ENCODE data around the gene MRPS15. TPM values are rescaled to one million over a fixed set of nuclear protein-coding genes. Genes with fewer than 3 reads are reported as not detected.

Gene MRPS15
- total and polyA plus RNA-seq, 2 of the 13 experiments (the other 11 are each of a cell fraction or from before 2014, with no cell fraction given): 59.0 to 113 TPM

- Histone ChIP-seq H3K9me3 (ENCODE audit: low read length) (no peaks in the 10 kb centered on the region), H2AFZ (ENCODE audit: low read length) (no peak overlapping the region), H3K27me3 (ENCODE audit: control insufficient read depth in 1 of 2, insufficient read depth in 2 of 2, low read length in 2 of 2) (no peaks in the 10 kb centered on the region; a peak in 1 of 5 replicates), H3K79me2 (ENCODE audit: insufficient read depth, low read length) (peaks cover 17% of the 10 kb centered on the region), H3K4me3 (replicated peaks in 1 of 3; ENCODE audit: insufficient read depth in 1 of 3, low read depth in 2 of 3, low read length in 3 of 3) (peak overlapping the region; percentile 83 to 91 (median 90); a peak in 5 of 6 replicates), H3K4me2 (ENCODE audit: low read depth, low read length) (peak overlapping the region; percentile 92), H3K9ac (ENCODE audit: insufficient read depth, low read depth, low read length) (peak overlapping the region; percentile 91), H4K20me1 (ENCODE audit: insufficient read depth, low read length) (no peaks in the 10 kb centered on the region), H3K36me3 (replicated peaks in 1 of 2; ENCODE audit: control insufficient read depth in 1 of 2, insufficient read depth in 2 of 2, low read length in 2 of 2) (peaks cover 13 to 25% of the 10 kb centered on the region in 2 experiments), H3K4me1 (ENCODE audit: insufficient read depth, low read length) (peaks cover 55% of the 10 kb centered on the region), H3K27ac (ENCODE audit: extremely low read length, insufficient read depth, low read length) (peak overlapping the region; percentile 93)
- ChIA-PET POLR2A (interaction anchor here (0.7 to 3.6 kb wide), 21 partner anchors 7 to 1010 kb away, joined by 3 to 48 read pairs (median 4); partner anchors contain the start of genes CSF3R, LSM10, OSCP1 and THRAP3), CTCF (ENCODE audit: low intra/inter-chr PET ratio, low total read pairs) (no interaction called here)
- FAIRE-seq: peak; percentile 26
- in situ Hi-C loops (cut with HindIII; ENCODE audit: extremely low pct_ligation_motif_present, low pct_unique_long_range_greater_than_20kb): no loop called here
- 33% methylated on average over 12 of the region's 13 CpGs for WGBS (ENCODE audit: low lambda C conversion rate)
- peak; percentile 64 for ATAC-seq
- no peak for DNase-seq (ENCODE audit: low spot score)
- BruUV-seq (replicated peaks): TSS peak; percentile 97
- intact Hi-C loops (cut with micrococcal nuclease; ENCODE audit: unreplicated experiment): loop anchor here (2.0 kb wide), 1 partner anchor 22 kb away; no protein-coding TSS in a partner anchor
- TF ChIP-seq KAT7 (CRISPR knock-in tag; IDR thresholded peaks at IDR 0.05; ENCODE audit: borderline replicate concordance): 0 out of 2 replicates have a peak, but pooled peaks have one; percentile 3
- TF ChIP-seq IRF9 (CRISPR knock-in tag; IDR thresholded peaks at IDR 0.05; ENCODE audit: borderline replicate concordance): peak; percentile 17; the same call in 1 of the 2 replicates
- no peak; the same call in 1 of the 2 replicates for TF ChIP-seq GATAD2A (CRISPR knock-in tag; IDR thresholded peaks at IDR 0.05)
- no peak for TF ChIP-seq RFXANK (CRISPR knock-in tag; IDR thresholded peaks at IDR 0.05)
- TF ChIP-seq SAFB2 (CRISPR knock-in tag; IDR thresholded peaks at IDR 0.05; ENCODE audit: borderline replicate concordance, low read depth): peak; percentile 45; the same call in 1 of the 2 replicates
- TF ChIP-seq MAZ (IDR thresholded peaks at IDR 0.05; ENCODE audit: borderline replicate concordance, low read depth, low read length): peak; percentile 11; the same call in 1 of the 2 replicates
- no peak for TF ChIP-seq MAZ (CRISPR knock-in tag; IDR thresholded peaks at IDR 0.05; ENCODE audit: low read depth)
- TF ChIP-seq ZSCAN25 (CRISPR knock-in tag; IDR thresholded peaks at IDR 0.05): 0 out of 2 replicates have a peak, but pooled peaks have one; percentile 10
- no peak for TF ChIP-seq NFE2 (CRISPR knock-in tag; IDR thresholded peaks at IDR 0.05)
- 0 out of 2 replicates have a peak, but pooled peaks have one; percentile 13 for TF ChIP-seq ZNF670 (CRISPR knock-in tag; IDR thresholded peaks at IDR 0.05; ENCODE audit: borderline replicate concordance)
- no peak for TF ChIP-seq CREB1 (IDR thresholded peaks at IDR 0.05)
- TF ChIP-seq CREB1 (CRISPR knock-in tag; IDR thresholded peaks at IDR 0.05): peak; percentile 38; the same call in 1 of the 2 replicates
- no peak for TF ChIP-seq TMF1 (CRISPR knock-in tag; IDR thresholded peaks at IDR 0.05; ENCODE audit: low read depth)
- TF ChIP-seq FOSL1 (CRISPR knock-in tag; IDR thresholded peaks at IDR 0.05; ENCODE audit: borderline replicate concordance): no peak
- TF ChIP-seq EZH2 (conservative IDR thresholded peaks at IDR 0.05; ENCODE audit: low read depth, low read length): no peak
- no peak for TF ChIP-seq POGK (CRISPR knock-in tag; conservative IDR thresholded peaks at IDR 0.05)
Observed at GRCh38 chr1:36464605-36465393, 615 bp upstream of the MRPS15 start.

Data from HepG2 (cell line).